GM23248 (cell line): ENCODE data around the gene LATS2. TPM values are rescaled to one million over a fixed set of nuclear protein-coding genes. Genes with fewer than 3 reads are reported as not detected.

ENCODE experiments used
- DNase-seq: peaks from one replicate; pipeline ENCODE4 v3.0.0-alpha.2; 2015
- H2AFZ ChIP-seq: fragments of 200-600 bp; sonication (generic); 2 replicates; pipeline ENCODE4 v1.6.1; 2016; ENCODE audit warnings: antibody characterized with exemption
- H3F3A ChIP-seq: fragments of 200-600 bp; sonication (generic); 2 replicates; pipeline ENCODE4 v1.6.1; 2016; ENCODE audit warnings: mild to moderate bottlenecking, antibody characterized with exemption, mixed run types; ENCODE audit not compliant: insufficient read depth
- H3K27ac ChIP-seq: fragments of 200-600 bp; sonication (generic); 2 replicates; pipeline ENCODE4 v1.5.1; 2016; ENCODE audit warnings: mild to moderate bottlenecking
- H3K27me3 ChIP-seq: fragments of 200-600 bp; sonication (generic); replicated peaks from 2 replicates; pipeline ENCODE4 v1.6.1; 2016; ENCODE audit warnings: mild to moderate bottlenecking; ENCODE audit not compliant: insufficient read depth
- H3K36me3 ChIP-seq: fragments of 200-600 bp; sonication (generic); 2 replicates; pipeline ENCODE4 v1.6.1; 2016; ENCODE audit warnings: low read depth, mild to moderate bottlenecking
- H3K4me1 ChIP-seq: fragments of 200-600 bp; sonication (generic); 2 replicates; pipeline ENCODE4 v1.6.1; 2016; ENCODE audit warnings: mild to moderate bottlenecking; ENCODE audit not compliant: insufficient read depth
- H3K4me2 ChIP-seq: fragments of 200-600 bp; sonication (generic); one replicate; pipeline ENCODE4 v1.6.1; 2016; ENCODE audit warnings: mild to moderate bottlenecking; ENCODE audit not compliant: unreplicated experiment
- H3K4me3 ChIP-seq: fragments of 200-600 bp; sonication (generic); 2 replicates; pipeline ENCODE4 v1.5.1; 2016; ENCODE audit warnings: mild to moderate bottlenecking
- H3K79me2 ChIP-seq: fragments of 200-600 bp; sonication (generic); 2 replicates; pipeline ENCODE4 v1.6.1; 2016; ENCODE audit warnings: mild to moderate bottlenecking; ENCODE audit not compliant: insufficient read depth
- H3K9ac ChIP-seq: fragments of 200-600 bp; sonication (generic); 2 replicates; pipeline ENCODE4 v1.6.1; 2016; ENCODE audit warnings: mild to moderate bottlenecking
- H3K9me2 ChIP-seq: fragments of 200-600 bp; sonication (generic); 2 replicates; pipeline ENCODE4 v1.6.1; 2016; ENCODE audit warnings: mixed run types, mild to moderate bottlenecking, moderate library complexity; ENCODE audit not compliant: insufficient read depth
- H3K9me3 ChIP-seq: fragments of 200-600 bp; sonication (generic); one replicate; pipeline ENCODE4 v1.6.1; 2017; ENCODE audit warnings: low read depth
- H4K20me1 ChIP-seq: fragments of 200-600 bp; sonication (generic); 2 replicates; pipeline ENCODE4 v1.6.0; 2016; ENCODE audit not compliant: insufficient read depth
- EZH2 ChIP-seq: fragments of 200-600 bp; sonication (generic); IDR thresholded peaks from 2 replicates; pipeline ENCODE4 v1.6.1; 2018; ENCODE audit warnings: antibody characterized with exemption, mild to moderate bottlenecking; ENCODE audit not compliant: insufficient read depth, poor library complexity, severe bottlenecking
- EZH2phosphoT487 ChIP-seq: fragments of 200-600 bp; sonication (generic); IDR thresholded peaks from 2 replicates; pipeline ENCODE4 v1.6.1; 2018; ENCODE audit warnings: antibody characterized with exemption, moderate library complexity, mild to moderate bottlenecking, low read depth; ENCODE audit not compliant: insufficient read depth
- WGBS, 2 experiments: methylation state at CpG; one replicate each; pipeline ENCODE4 v1.1.6; 2015 to 2017; ENCODE audit warnings: low lambda C conversion rate in 2 of 2, low coverage in 1 of 2; ENCODE audit errors: missing lambda C conversion rate in 2 of 2; 5-methylcytosine and 5-hydroxymethylcytosine counted together
- in situ Hi-C: fragments of 300-500 bp; cut with MboI; formaldehyde crosslinking; loops from 2 replicates; pipeline ENCODE4 v1.15.0; 2020
- polyA plus RNA-seq: library from polyadenylated mRNA; unstranded; fragments of >200 nt; fragmentation: Nextera tagmentation; extraction: Ambion mirVana; gene quantifications from 2 replicates; pipeline ENCODE4 v1.2.1, GENCODE V29; 2016
- total RNA-seq: library from RNA; depleted of rRNA; stranded (reverse); fragments of >200 nt; shearing (Covaris generic); gene quantifications from 2 replicates; pipeline ENCODE4 v1.2.3, GENCODE V29; 2014

The LATS2 gene
- total and polyA plus RNA-seq, 2 experiments from 2014 or later = 11.8 to 23.0 TPM

DNA sequence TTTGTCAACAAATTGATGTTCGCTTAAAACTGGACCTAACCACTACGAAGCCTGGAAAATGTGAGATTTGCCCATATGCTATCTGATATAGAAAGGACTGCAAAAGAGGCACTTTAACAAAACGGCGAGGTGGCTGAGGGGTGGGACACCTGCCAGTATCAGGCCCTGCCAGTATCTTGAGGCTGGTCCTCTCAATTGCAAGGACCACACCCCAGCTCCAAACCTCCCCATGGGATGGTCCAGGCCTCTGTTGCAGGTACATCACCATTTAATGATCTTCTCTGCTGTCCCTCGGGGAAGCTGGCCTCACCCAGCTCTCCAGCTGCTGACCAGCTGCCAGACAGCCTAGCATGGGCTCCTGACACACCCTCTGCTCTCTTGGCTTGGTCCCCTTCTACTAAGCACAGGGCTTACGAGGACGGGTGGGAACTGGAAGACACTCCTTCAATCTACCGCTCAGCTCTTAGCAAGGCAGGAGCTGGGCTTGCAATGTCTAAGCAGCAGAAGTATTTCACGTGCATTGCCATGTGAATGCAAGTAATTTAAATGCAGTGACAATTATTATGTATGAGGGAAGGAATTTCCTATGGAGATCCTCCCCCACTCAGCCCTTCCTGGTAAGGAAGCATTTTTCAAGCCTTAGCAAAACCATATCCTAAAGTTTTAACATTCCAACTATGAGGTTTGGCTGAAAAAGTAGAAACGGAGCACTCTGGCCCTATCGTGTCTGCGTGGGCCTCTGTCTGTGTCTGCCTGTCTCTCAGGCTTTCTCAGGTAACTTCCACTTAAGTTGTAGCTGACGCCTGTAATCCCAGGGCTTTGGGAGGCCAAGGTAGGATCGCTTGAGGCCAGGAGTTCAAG lies 63.9 kb downstream of the LATS2 start:
- H3K4me2 ChIP-seq = peak overlapping the region; percentile 73
- no peaks in the 10 kb centered on the region for H3K9me3 ChIP-seq
- no peaks in the 10 kb centered on the region for H3K9me2 ChIP-seq
- H3K27ac ChIP-seq = peak overlapping the region; percentile 93
- peaks cover 44% of the 10 kb centered on the region for H3F3A ChIP-seq
- H4K20me1 ChIP-seq = no peaks in the 10 kb centered on the region
- WGBS, 2 experiments = 18 to 20% methylated on average over 14 of the region's 14 CpGs
- peak; percentile 99 for DNase-seq
- no peak overlapping the region for H2AFZ ChIP-seq
- no peaks in the 10 kb centered on the region for H3K27me3 ChIP-seq
- TF ChIP-seq EZH2 (no peak), EZH2phosphoT487 (no peak)
- peaks cover 51% of the 10 kb centered on the region for H3K4me1 ChIP-seq
- in situ Hi-C loops = no loop called here
- peaks cover 14% of the 10 kb centered on the region; the same call in 1 of the 2 replicates for H3K36me3 ChIP-seq
- peak overlapping the region; percentile 26 for H3K4me3 ChIP-seq
- H3K79me2 ChIP-seq = peaks cover 89% of the 10 kb centered on the region
- peak overlapping the region; percentile 71 for H3K9ac ChIP-seq

DNA sequence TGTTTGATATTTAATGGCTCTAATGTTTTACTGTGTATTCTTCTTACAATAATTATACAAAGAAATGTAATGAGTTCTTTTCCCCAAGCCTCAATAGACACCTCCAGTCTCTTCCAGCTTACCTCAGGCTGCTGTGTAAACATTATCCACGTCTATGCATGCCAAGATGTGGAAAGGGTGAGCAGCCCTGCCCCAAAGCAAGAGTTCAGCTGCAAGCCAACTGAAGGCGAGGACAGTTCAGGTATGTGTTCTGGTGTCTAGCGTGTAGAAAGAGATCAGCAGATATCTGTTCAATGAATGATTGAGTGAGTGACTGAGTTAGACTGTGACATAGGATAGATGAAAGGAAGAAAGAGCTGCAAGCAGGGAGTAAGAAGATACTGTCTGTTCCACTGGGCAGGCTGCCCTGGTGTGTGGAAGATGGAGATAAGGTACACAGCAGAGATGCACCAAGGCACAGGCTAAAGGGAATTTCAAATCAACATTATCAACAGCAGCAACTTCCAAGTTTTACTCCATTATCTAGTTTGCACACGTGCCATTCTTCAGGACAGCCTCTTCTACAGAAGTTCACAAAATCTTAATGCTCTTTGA lies 66.0 kb downstream of the LATS2 start:
- WGBS, 2 experiments = 83 to 87% methylated on average over 4 of the region's 4 CpGs
- H3K9ac ChIP-seq = no peak overlapping the region
- H3K36me3 ChIP-seq = peaks cover 5% of the 10 kb centered on the region; the same call in 1 of the 2 replicates
- H3K27ac ChIP-seq = 0 out of 2 replicates have a peak overlapping the region, but pooled peaks have one; percentile 93
- TF ChIP-seq EZH2phosphoT487 (no peak), EZH2 (no peak)
- no peaks in the 10 kb centered on the region for H3K9me3 ChIP-seq
- H3K4me3 ChIP-seq = no peak overlapping the region
- no peaks in the 10 kb centered on the region for H3K9me2 ChIP-seq
- H3K4me2 ChIP-seq = no peak overlapping the region
- H4K20me1 ChIP-seq = no peaks in the 10 kb centered on the region
- H3K79me2 ChIP-seq = peaks cover 90% of the 10 kb centered on the region
- peaks cover 53% of the 10 kb centered on the region for H3K4me1 ChIP-seq
- H3F3A ChIP-seq = peaks cover 60% of the 10 kb centered on the region
- in situ Hi-C loops = no loop called here
- no peak overlapping the region for H2AFZ ChIP-seq
- no peaks in the 10 kb centered on the region for H3K27me3 ChIP-seq
- DNase-seq = no peak

DNA sequence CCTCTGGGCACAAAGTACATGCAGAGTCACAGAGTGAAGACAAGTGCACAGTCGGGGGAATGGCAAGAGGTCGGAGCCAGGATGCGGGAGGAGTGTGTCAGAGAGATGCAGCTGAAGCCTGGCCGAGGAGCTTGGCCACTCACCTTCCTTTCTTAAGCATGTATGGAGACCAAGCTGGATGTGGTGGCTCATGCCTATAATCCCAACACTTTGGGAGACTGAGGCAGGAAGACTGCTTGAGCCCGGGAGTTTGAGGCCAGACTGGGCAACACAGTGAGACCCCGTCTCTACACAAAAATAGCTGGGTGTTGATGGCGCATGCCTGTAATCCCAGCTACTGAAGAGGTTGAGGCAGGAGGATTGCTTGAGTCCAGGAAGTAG lies 67.0 kb downstream of the LATS2 start:
- H3K79me2 ChIP-seq = peaks cover 90% of the 10 kb centered on the region
- H3K36me3 ChIP-seq = peaks cover 12% of the 10 kb centered on the region
- no peaks in the 10 kb centered on the region for H3K27me3 ChIP-seq
- no peak overlapping the region for H3K4me3 ChIP-seq
- no peak overlapping the region for H3K9ac ChIP-seq
- WGBS, 2 experiments = 82 to 83% methylated on average over 7 of the region's 7 CpGs
- DNase-seq = no peak
- TF ChIP-seq EZH2 = no peak
- TF ChIP-seq EZH2phosphoT487 = no peak
- no peak overlapping the region for H3K4me2 ChIP-seq
- no peaks in the 10 kb centered on the region for H4K20me1 ChIP-seq
- no peaks in the 10 kb centered on the region for H3K9me2 ChIP-seq
- peak overlapping the region; percentile 65 for H3K27ac ChIP-seq
- H3K9me3 ChIP-seq = no peaks in the 10 kb centered on the region
- in situ Hi-C loops = no loop called here
- peaks cover 60% of the 10 kb centered on the region for H3F3A ChIP-seq
- H3K4me1 ChIP-seq = peaks cover 53% of the 10 kb centered on the region
- H2AFZ ChIP-seq = no peak overlapping the region

DNA sequence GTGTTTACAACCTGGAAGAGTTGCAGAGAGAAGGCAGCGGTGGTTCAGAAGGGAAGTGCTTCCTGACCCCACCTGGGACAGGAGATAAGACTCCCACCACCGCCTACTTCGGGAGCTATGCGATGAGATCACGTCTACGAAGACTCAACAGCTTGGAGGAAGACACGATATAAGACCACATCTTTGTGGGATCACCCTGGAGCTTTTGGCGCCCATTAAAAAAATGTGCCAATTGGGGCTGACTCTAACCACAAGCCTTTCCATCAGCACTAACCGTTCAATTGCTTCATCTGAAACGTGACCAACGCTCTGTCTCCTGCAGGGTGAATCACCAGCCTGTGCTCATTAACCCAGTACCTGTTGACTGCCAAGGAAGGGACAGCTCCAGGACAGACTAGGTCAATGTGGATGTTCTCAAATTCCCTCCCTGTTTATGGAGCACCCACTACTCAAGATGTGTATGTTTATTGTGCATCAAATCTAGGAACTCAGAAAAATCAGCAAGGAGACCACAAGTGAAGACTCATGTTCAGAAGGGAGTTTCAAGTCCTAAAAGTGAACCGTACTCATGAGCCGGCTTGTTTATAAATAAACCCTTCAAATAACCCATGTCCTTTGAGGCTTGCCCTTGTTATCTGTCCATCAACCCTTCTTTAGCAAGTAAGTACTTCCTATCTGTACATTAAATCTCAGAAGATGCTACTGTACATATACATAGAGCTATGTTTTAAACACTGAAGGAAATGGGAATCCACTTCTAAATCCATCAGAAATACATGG lies 67.5 kb downstream of the LATS2 start:
- peak overlapping the region; percentile 65 for H3K27ac ChIP-seq
- no peaks in the 10 kb centered on the region for H3K27me3 ChIP-seq
- WGBS, 2 experiments = 31 to 38% methylated on average over 13 of the region's 13 CpGs
- H3K9ac ChIP-seq = no peak overlapping the region
- H3K79me2 ChIP-seq = peaks cover 90% of the 10 kb centered on the region
- H2AFZ ChIP-seq = no peak overlapping the region
- DNase-seq = peak; percentile 94
- no peak for TF ChIP-seq EZH2phosphoT487
- TF ChIP-seq EZH2 = no peak
- peaks cover 13% of the 10 kb centered on the region for H3K36me3 ChIP-seq
- no peaks in the 10 kb centered on the region for H4K20me1 ChIP-seq
- in situ Hi-C loops = no loop called here
- H3K9me3 ChIP-seq = no peaks in the 10 kb centered on the region
- H3K9me2 ChIP-seq = no peaks in the 10 kb centered on the region
- H3F3A ChIP-seq = peaks cover 60% of the 10 kb centered on the region
- peak overlapping the region; percentile 29 for H3K4me2 ChIP-seq
- no peak overlapping the region for H3K4me3 ChIP-seq
- H3K4me1 ChIP-seq = peaks cover 53% of the 10 kb centered on the region
